GM21723 (cell line): ENCODE results near the gene THOC3.
"Not testable (repeated sequence)": the region's sequence is repeated elsewhere in the genome, so short reads cannot be mapped to it uniquely, and the experiment has no call there.

ENCODE experiments used
- ATAC-seq: cut with Tn5 transposase; IDR thresholded peaks from one replicate; pipeline ENCODE4 v1.9.1; 2021; ENCODE audit warnings: mild to moderate bottlenecking, moderate library complexity; ENCODE audit not compliant: unreplicated experiment

Gene THOC3

DNA sequence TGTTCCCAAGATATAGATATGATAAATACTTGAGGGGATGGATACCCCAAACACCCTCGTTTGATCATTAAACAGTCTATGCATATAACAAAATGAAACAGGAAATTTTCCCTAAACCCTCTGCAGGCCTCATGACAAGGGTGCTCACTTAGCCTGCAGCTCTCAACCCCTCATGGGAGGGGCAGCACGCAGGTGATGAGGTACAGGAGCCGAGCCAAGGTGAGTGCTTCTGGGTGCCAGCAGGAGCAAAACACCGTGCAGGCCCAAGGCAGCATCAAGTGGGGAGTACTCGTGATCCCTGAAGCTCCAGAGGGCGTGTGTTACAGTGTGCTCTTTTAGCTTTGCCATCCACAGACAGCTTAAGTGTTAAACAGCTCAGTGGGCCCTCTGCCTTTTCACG, 24.9 kb downstream of the THOC3 start:
- ATAC-seq, result not testable (repeated sequence)

DNA sequence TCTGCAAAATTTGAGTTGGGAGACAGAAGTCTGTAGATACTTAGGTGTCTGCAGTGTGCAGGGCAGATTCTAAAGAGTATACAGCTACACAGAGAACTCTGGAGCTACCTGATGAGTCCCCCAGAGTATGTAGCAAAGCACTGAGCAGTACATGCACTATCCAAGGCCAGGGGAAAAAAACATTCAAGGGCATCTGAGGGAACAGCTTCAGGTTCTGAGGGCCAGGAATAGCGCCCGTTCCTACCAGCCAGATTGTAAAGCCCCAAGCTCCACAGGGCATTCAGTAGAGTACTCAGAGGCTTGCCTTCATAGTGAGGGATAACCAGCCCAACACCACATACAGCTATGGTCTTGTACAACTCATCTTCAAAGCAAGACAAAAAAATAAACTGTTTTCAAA, 27.5 kb downstream of the THOC3 start:
- not testable (repeated sequence) for ATAC-seq

DNA sequence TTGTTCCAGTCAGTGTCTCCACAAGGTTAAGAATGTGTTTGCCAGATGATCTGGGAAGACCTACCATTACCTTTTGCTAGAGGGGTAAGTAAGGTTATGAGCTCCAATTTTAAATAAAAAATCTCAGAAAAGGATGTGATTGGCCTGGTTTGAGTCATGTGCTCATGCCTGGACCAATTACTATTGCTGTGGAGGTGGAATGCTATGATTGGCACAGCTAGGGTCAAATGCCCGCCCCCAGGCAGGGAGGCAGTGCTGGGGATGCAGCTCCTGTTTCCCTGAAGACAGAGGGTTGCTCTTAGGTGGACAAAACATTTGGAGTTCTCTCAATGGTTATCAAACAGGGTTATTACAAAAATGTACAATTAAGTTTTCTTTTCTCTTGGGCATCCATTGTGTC, 29.6 kb downstream of the THOC3 start:
- ATAC-seq, result not testable (repeated sequence)

DNA sequence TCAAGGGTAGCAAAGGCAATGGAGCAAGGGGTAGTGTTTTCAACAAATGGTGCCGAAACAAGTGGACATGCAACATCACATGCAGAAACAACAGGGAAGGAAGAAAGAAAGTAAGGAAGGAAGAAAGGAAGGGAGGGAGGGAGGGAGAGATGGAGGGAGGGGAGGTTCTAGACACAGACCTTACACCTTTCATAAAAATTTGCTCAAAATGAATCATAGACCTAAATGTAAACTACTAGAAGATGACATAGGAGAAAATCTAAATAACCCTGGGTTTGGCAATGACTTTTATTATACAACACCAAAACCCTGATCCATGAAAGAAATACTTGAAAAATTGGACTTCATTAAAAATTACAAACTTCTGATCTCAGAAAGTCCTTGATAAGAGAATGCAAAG, 39.4 kb downstream of the THOC3 start:
- ATAC-seq, result not testable (repeated sequence)

DNA sequence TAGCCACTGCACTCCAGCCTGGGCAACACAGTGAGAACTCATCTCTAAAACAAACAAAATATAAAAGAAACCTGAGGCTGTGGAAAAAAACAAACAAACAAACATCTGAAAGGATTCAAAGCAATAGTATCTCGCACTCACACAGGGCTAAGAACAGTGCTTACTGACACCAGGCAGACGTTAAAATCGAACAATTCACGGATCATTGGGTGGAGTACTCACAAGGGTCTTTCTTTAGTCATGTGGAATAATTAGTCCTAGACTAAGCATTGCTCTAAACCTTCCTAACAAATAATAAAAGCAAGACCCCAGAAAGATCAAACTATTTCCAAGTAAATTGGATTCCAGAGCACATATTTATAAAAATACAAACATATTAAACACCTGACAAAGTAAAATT, 43.0 kb downstream of the THOC3 start:
- not testable (repeated sequence) for ATAC-seq

DNA sequence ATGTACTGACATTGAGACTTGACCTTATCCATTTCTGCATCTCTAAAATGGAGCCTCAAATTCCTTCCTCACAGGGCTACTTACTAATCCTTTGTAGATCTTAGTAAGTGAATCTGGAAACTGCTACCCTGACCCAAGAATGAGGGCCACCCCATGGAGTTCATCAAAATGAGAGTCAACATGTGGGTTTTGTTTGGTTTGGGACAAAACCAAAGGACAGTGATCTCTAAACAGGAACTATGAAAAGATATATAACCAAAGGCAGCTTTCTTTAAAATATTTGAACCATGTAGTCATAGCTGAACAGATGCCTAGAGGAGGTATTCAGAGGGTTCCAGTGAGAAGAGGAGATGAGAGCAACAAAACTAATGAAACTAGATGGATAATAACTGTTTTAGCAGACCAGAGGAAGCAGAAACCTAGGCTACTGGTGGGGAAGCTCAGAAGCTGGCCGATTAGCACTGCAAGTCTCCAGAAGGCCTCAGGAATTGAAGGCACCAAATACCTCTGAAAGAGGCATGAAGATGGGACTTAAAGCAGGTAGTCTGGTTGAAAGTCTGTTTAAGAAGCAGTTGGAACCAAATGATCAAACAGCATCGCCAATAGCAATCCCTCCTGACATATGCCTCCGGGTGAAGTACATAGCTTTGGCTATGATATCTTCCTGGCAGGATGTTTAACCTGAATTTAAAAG, 45.8 kb downstream of the THOC3 start:
- no peak for ATAC-seq

DNA sequence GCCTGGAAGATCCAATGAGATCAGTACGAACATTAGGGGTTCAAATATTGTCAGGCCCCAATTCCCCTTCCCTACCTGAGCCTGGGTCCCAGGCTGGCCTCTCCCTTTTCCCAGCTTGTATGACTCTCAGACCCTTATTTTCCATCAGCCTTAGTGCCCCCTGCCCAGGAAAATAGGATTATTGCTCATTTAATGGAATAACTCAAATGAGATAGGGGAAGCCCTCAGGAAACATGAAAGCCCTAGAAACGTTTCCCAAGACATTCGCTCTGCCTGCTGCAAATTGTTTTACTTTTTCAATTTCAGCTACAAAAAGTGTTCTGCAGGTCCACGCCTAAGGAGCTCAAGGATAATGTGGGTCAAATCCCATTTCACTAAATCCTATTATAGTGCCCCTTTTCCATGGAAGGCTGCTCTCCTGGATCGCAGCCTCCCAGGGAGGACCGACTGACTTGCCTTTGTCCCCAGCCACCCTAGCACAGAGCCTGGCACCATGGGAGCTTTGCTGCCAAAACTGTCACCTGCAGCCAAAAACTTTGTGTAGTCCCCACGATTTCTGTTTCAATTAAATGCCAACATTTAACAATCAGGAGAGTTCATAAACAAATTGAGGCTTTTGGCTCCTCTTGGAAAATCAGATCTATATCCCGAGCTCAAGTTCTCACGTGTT, 46.9 kb downstream of the THOC3 start:
- no peak for ATAC-seq

DNA sequence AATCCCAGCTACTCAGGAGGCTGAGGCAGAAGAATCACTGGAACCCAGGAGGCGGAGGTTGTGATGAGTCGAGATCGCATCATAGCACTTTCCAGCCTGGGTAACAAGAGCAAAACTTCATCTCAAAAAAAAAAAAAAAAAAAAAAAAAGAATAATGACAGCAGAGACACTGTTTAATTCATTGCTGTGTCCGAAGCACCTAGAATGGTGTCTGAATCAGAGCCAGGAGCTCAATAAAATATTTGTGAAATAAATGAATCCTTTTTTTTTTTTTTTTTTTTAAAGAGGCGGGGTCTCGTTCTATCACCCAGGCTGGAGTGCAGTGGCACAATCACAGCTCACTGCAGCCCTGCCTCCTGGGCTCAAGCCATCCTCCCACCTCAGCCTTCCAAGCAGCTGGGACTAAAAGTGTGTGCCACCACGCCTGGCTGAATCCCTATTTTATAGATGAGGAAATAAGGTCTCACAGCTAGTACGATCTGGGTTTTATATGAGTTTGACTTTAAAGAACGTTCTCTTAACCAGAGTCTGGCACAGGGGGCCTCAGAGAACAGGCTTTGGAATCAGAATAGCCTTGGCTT, 47.8 kb downstream of the THOC3 start:
- ATAC-seq, result no peak

DNA sequence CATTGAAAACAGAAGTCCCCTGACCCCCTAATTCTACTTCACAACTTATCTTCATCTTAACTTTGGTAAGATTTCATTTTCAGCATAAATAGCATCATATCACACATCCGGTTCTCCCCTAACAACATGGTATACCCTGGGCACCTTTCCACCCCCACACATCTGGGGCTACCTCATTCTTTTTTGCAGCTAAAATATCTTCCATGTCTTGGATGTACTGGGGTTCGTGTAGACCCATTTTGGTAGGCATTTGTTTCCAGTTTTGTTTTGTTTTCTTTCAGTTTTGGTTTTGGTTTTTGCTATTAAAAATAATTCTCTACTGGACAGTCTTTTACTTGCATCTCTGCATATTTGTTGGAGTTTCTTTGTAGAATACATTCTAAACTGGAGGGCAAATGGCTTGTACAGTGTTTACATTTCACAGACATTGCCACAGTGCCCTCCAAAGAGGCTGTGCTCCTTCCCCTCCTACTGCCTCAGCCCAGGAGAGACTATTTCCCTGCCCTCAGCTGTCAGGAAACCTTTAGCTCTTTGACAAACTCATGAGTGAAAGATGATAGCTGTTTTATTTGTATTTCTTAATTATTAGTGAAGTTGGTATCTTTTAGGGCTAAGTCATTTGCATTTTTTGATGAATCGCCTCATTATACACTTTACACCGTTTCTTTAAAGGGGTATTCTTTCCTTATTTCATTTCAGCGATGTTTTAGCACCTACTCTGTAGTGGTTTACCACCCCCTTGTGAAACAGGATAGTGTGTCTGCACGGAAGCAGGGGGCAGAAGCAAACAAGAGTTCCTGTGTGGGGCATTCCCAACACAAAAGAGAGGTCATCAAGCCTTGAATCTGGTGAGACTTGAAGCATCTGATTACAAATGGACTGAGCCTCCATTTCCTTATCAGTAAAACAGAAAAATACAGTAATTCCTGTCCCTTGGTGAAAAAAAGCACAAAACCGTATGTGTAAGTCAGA, 52.8 kb downstream of the THOC3 start:
- ATAC-seq, result peak; percentile 55

DNA sequence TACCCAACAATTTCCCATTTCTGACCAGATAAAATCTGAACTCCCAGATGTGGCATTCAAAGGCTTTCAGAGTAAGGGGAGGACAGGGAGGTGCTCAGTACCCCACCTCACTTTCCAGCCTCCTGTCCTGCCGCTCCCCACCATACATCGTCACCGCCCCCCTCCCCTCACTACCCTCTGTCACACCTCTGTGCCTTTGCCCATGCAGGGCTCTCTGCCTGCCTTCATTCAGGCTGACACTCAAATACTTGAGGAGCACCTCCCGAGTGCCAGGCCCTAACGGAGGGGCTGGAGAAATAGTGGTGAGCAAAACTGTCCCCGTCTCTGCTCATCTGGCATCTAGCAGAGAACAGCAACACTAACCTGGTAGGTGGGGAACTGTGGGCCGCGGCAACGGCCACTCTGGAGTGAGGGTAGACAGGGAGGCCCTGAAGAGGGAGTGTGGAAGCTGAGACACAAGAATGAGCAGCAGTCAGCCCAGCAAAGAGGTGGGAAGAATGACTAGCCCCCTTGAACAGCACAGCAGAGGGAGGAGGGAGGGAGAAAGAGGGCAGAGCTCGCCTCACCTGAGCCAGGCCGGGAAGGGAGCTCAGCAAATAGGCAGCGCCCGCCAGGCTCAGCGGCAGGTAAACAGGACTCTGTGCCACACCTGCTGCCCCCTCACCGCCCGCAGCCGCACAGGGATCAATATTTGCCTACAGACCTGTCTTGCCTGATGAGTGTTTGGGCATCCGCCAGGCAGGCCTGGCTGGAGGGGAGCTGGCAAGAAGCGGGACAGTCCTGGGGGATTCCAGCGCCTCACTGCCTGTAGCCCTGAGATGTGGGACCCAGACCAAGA, 54.1 kb downstream of the THOC3 start:
- not testable (repeated sequence) for ATAC-seq

DNA sequence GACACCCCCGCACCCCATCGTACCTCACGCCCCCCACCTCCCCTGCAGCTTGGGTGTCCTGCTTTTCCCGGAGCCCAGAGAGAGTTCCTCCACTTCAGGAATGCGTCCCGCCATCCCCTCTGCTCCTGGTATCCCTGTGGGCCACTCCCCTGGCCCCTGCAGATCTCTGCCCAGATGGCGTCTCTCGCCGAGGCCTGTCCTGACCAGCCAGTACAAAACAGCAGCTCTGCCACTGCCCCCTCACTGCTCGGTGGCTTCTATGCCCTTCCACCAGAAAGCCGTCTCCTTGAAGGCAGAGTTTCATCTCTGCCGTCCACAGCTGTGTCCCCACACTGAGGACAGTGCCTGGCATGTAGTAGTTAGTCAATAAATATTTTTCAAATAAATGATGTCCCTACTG, 58.0 kb downstream of the THOC3 start:
- ATAC-seq, result not testable (repeated sequence)
